ENCODE measurements around the gene ZDHHC17. TPM values are rescaled to one million over a fixed set of nuclear protein-coding genes. Genes with fewer than 3 reads are reported as not detected.

ZDHHC17 gene
- total RNA-seq, result 47.0 and 60.2 TPM in 2 replicates

DNA sequence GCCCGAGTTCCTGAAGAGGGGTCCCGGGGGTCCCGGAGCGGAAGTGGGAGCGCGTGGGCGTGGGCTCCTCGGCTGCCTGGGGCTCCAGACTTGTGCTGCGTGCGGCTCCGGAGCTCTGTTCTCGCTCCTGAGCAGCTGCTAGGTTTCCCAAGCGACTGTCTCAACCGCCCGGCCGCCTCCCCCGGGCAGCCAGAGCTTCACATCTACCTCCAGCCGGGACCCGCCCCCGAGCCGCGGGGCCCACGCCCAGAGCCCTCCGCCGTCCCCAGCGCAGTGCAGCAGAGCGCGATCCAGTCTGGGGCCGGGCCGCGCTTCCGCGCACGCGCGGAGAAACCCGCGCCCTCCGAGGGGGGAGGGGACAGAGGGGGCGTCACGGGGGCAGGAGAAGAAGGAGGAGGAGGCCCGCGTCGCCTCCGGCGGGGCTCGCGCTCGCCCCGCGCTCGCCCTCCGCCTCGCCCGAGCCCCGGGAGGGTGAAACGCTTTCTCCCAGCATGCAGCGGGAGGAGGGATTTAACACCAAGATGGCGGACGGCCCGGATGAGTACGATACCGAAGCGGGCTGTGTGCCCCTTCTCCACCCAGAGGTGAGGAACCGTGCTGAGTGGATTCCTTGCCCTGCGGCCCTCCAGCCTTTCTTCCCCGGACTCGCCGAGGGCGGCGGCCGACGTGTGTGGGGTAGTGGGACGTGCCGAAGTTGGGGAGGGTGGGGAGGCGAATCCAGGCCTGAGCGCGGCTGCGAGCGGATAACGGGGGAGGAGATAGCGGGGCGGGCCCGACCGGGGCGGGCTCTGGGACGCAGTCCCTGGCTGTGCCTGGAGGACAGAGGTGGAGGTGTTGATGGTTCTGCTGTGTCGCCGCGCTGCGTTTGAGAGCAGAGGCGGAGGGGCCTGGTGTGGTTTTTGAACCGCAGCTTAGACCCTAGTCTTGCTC lies at the start of gene ZDHHC17:
Gene ZDHHC17 (plus strand): TSS at position 370 of the 930 bp plus-strand sequence. CDS start 122 bp downstream, at position 492.

DNA sequence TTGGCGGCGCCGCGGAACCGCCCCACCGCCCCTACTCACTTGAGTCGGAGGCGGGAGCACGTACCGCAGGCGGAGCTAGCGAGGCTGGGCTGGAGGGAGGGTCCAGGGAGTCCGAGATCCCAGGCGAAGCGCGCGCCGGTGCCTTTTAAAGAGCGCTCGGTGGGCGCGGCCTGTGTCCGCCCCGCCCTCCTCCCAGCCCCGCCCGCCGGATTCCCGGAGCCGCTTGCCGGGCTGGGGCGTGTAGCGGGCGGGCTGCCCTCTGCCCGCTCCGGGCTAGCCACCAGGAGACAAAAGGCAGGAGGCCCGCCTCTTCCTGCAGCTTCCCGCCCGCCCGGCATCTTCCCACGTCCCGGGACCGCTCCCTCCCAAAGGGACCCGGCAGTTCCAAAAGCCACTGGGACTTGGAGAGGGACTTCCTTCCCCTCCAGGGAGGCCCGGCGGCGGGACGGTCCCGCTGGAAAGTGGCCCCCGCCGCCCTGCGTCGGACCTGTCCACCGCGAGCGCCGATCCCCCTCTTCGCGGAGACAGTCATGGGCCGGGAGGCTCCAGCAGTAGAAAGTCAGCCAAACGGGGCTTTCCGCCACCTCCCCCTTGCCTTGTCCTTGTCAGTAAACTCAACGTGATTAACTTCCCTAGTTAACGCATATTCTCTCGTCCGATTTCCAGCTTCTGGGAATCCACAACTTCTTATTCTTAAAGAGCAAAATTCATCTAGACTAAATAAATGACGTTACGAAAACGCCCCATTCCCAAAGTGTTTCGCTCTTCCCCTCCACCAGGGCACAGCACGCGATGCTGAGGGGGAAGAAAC lies 115.2 kb downstream of the ZDHHC17 start, which contains the start of gene CSRP2:
Gene CSRP2 (minus strand): TSS at position 121 of the 811 bp plus-strand sequence. CDS start 12,759 bp downstream, outside the sequence.

Other genes with a start within 250 kb of the ZDHHC17 start
- gene OSBPL8, start 204.3 kb upstream of the ZDHHC17 start, total RNA-seq, result 67.2 and 89.4 TPM in 2 replicates
- gene CSRP2, start 114.9 kb downstream of the ZDHHC17 start, total RNA-seq, result 16.7 and 26.2 TPM in 2 replicates